Uterus (tissue), 4 donors: Measurements from ENCODE around the gene SELE. TPM values are rescaled to one million over a fixed set of nuclear protein-coding genes. Genes with fewer than 3 reads are reported as not detected.

Source experiments
- DNase-seq, 2 donors: peaks; one replicate each; pipeline ENCODE4 v3.0.0-alpha.2; 2019 to 2020
- H3K27ac ChIP-seq, 2 donors: fragments of 200-600 bp; sonication (generic); 1 replicate in 1 of 2; 2 replicates in 1 of 2; pipeline ENCODE4 v1.5.1; 2016 to 2018
- H3K27me3 ChIP-seq, 2 donors: fragments of 200-600 bp; sonication (generic); one replicate each; pipeline ENCODE4 v1.5.1; 2018 to 2019; ENCODE audit warnings: control low read depth in 1 of 2
- H3K36me3 ChIP-seq, 2 donors: fragments of 200-600 bp; sonication (generic); one replicate each; pipeline ENCODE4 v1.5.1; 2019; ENCODE audit warnings: control low read depth in 1 of 2
- H3K4me1 ChIP-seq, 2 donors: fragments of 200-600 bp; sonication (generic); one replicate each; pipeline ENCODE4 v1.5.1; 2018 to 2019; ENCODE audit warnings: control low read depth in 1 of 2
- H3K4me3 ChIP-seq, 2 donors: fragments of 200-600 bp; sonication (generic); 1 replicate in 1 of 2; 2 replicates in 1 of 2; pipeline ENCODE4 v1.5.1; 2018 to 2019; ENCODE audit warnings: mild to moderate bottlenecking in 1 of 2
- H3K9me3 ChIP-seq, 2 donors: fragments of 200-600 bp; sonication (generic); one replicate each; pipeline ENCODE4 v1.5.1; 2019; ENCODE audit warnings: control low read depth in 1 of 2
- CTCF ChIP-seq, 4 experiments: fragments of 200-600 bp in 2 of 4; fragments of 450-650 bp in 2 of 4; sonication (generic) in 2 of 4; IDR thresholded peaks; one replicate each; pipeline ENCODE4 v1.5.1; 2016 to 2019; ENCODE audit warnings: antibody characterized with exemption in 4 of 4, mild to moderate bottlenecking in 2 of 4, moderate library complexity in 1 of 4
- POLR2A ChIP-seq, 2 donors: fragments of 450-650 bp; IDR thresholded peaks; one replicate each; pipeline ENCODE4 v1.6.1; 2016; ENCODE audit warnings: antibody characterized with exemption in 2 of 2, mild to moderate bottlenecking in 1 of 2, moderate library complexity in 1 of 2
- intact Hi-C: fragments of 100-400 bp; cut with DNase I; formaldehyde crosslinking; loops from one replicate; pipeline ENCODE4 v1.15.1; 2023; ENCODE audit warnings: low total_unique reads
- total RNA-seq, 4 donors: library from RNA; depleted of rRNA in 3 of 4; stranded (reverse); fragments of >200 nt in 3 of 4; gene quantifications; one replicate each; pipeline versions ENCODE4 v1.1.0 to v1.2.4, GENCODE V29; 2014 to 2023
- donor health status: DM: yes; HTN: yes; CAD: no.

Gene SELE
- total RNA-seq, 4 donors from 2014 or later: under 0.01 to 7.9 (median 3.2) TPM

GRCh38 chr1:169753549-169753948, 19.7 kb upstream of the SELE start:
- H3K36me3 ChIP-seq: no peaks in the 10 kb centered on the region
- no peaks in the 10 kb centered on the region for H3K9me3 ChIP-seq
- DNase-seq: no peak
- no peaks in the 10 kb centered on the region for H3K27me3 ChIP-seq
- no peak overlapping the region for H3K27ac ChIP-seq
- H3K4me3 ChIP-seq: no peak overlapping the region
- intact Hi-C loops: no loop called here
- no peak for TF ChIP-seq CTCF (IDR thresholded peaks at IDR 0.05)
- no peak for TF ChIP-seq POLR2A (IDR thresholded peaks at IDR 0.05)
- H3K4me1 ChIP-seq: no peaks in the 10 kb centered on the region

- H3K4me1 ChIP-seq: no peaks in the 10 kb centered on the region
- H3K9me3 ChIP-seq: no peaks in the 10 kb centered on the region
- no peak for DNase-seq
- no peak overlapping the region for H3K4me3 ChIP-seq
- no peaks in the 10 kb centered on the region for H3K36me3 ChIP-seq
- TF ChIP-seq CTCF (IDR thresholded peaks at IDR 0.05) (no peak), POLR2A (IDR thresholded peaks at IDR 0.05) (no peak)
- H3K27me3 ChIP-seq: no peaks in the 10 kb centered on the region
- intact Hi-C loops: no loop called here
- H3K27ac ChIP-seq: no peak overlapping the region
Measured at GRCh38 chr1:169750041-169750440, 16.2 kb upstream of the SELE start.

GRCh38 chr1:169746550-169746949, 12.7 kb upstream of the SELE start:
- intact Hi-C loops: no loop called here

GRCh38 chr1:169745015-169745861, 11.4 kb upstream of the SELE start:
- Histone ChIP-seq H3K27me3 (no peaks in the 10 kb centered on the region), H3K4me3 (no peak overlapping the region), H3K27ac (peak overlapping the region in 1 of 2 donors; percentile 33), H3K4me1 (no peaks in the 10 kb centered on the region), H3K36me3 (no peaks in the 10 kb centered on the region), H3K9me3 (no peaks in the 10 kb centered on the region)
- TF ChIP-seq POLR2A (IDR thresholded peaks at IDR 0.05) (no peak), CTCF (IDR thresholded peaks at IDR 0.05) (no peak)
- DNase-seq: peak in 1 of 2 donors; percentile 24
- intact Hi-C loops: no loop called here

More at GRCh38 chr1:169746550-169746949, 12.7 kb upstream of the SELE start:
- DNase-seq: no peak
- TF ChIP-seq POLR2A (IDR thresholded peaks at IDR 0.05) (no peak), CTCF (IDR thresholded peaks at IDR 0.05) (no peak)
- no peak overlapping the region for H3K27ac ChIP-seq
- no peaks in the 10 kb centered on the region for H3K9me3 ChIP-seq
- no peak overlapping the region for H3K4me3 ChIP-seq
- no peaks in the 10 kb centered on the region for H3K27me3 ChIP-seq
- H3K36me3 ChIP-seq: no peaks in the 10 kb centered on the region
- no peaks in the 10 kb centered on the region for H3K4me1 ChIP-seq

GRCh38 chr1:169741666-169742394, 8.0 kb upstream of the SELE start:
- DNase-seq: no peak
- TF ChIP-seq POLR2A (IDR thresholded peaks at IDR 0.05) (no peak), CTCF (IDR thresholded peaks at IDR 0.05) (no peak)
- no peaks in the 10 kb centered on the region for H3K9me3 ChIP-seq
- no peak overlapping the region for H3K27ac ChIP-seq
- intact Hi-C loops: no loop called here
- H3K27me3 ChIP-seq: no peaks in the 10 kb centered on the region
- no peak overlapping the region for H3K4me3 ChIP-seq
- H3K4me1 ChIP-seq: no peaks in the 10 kb centered on the region
- H3K36me3 ChIP-seq: no peaks in the 10 kb centered on the region
